A549 (cell line): Measurements from ENCODE around the gene COASY. TPM values are rescaled to one million over a fixed set of nuclear protein-coding genes. Genes with fewer than 3 reads are reported as not detected.

Source experiments
- ATAC-seq, 2 experiments: fragments of 200-7000 bp in 1 of 2; fragments of >200 bp in 1 of 2; cut with Nextera tagmentation in 1 of 2; cut with Tn5 transposase in 1 of 2; 3 replicates each; pipeline versions ENCODE4 v1.8.0 to v1.9.1; 2018 to 2020; ENCODE audit warnings: mild to moderate bottlenecking in 1 of 2, moderate library complexity in 1 of 2
- CTCF ChIA-PET: fragments of 300-600 bp; sonication (Branson Sonifier 250); formaldehyde crosslinking; extraction: SDS; loops from one replicate; lab custom pipeline; 2021; ENCODE audit warnings: antibody characterized with exemption, inconsistent platforms; lab: Yijun Ruan, JAX
- POLR2A ChIA-PET: fragments of 350-600 bp; formaldehyde crosslinking; extraction: SDS; loops from one replicate; lab custom pipeline; 2021; ENCODE audit warnings: antibody characterized with exemption, inconsistent platforms; lab: Yijun Ruan, JAX
- DNase-seq, 2 experiments: peaks; one replicate each; pipeline versions ENCODE4 v3.0.0 to v3.0.0-alpha.2; 2011 to 2016; ENCODE audit warnings: low read depth in 1 of 2, low spot score in 1 of 2
- FAIRE-seq: peaks from 2 replicates; lab custom pipeline; 2011; peaks lifted over from hg19 to GRCh38; lab: Jason Lieb, UNC
- H3K27ac ChIP-seq, 2 experiments: fragments of >200 bp; sonication (Bioruptor Twin); formaldehyde crosslinking; 3 replicates each; pipeline ENCODE4 v1.5.1; 2016 to 2017
- H3K4me1 ChIP-seq: fragments of >200 bp; sonication (Bioruptor Twin); formaldehyde crosslinking; 3 replicates; pipeline ENCODE4 v1.6.1; 2016
- H3K4me2 ChIP-seq: fragments of >200 bp; sonication (Bioruptor Twin); formaldehyde crosslinking; 3 replicates; pipeline ENCODE4 v1.6.1; 2016
- H3K4me3 ChIP-seq: fragments of >200 bp; sonication (Bioruptor Twin); formaldehyde crosslinking; 3 replicates; pipeline ENCODE4 v1.5.1; 2016
- H3K9me3 ChIP-seq: fragments of >200 bp; sonication (Bioruptor Twin); formaldehyde crosslinking; 3 replicates; pipeline ENCODE4 v1.6.1; 2016
- BCL3 ChIP-seq: fragments of >200 bp; sonication (Bioruptor Twin); formaldehyde crosslinking; IDR thresholded peaks from 3 replicates; pipeline ENCODE4 v1.6.1; 2016
- CBX2 ChIP-seq: fragments of 200-600 bp; sonication (generic); IDR thresholded peaks from 2 replicates; pipeline ENCODE4 v1.6.1; 2016; ENCODE audit warnings: low read depth, mild to moderate bottlenecking, borderline replicate concordance
- CBX8 ChIP-seq: fragments of 200-600 bp; sonication (generic); IDR thresholded peaks from 2 replicates; pipeline ENCODE4 v1.6.1; 2016
- E2F6 ChIP-seq: IDR thresholded peaks from 2 replicates; pipeline ENCODE4 v1.6.1; 2012; ENCODE audit warnings: low read depth, borderline replicate concordance
- ESRRA ChIP-seq: fragments of 150-350 bp; IDR thresholded peaks from 2 replicates; pipeline ENCODE4 v1.6.1; 2014; ENCODE audit warnings: mild to moderate bottlenecking, low read length, borderline replicate concordance
- HDAC2 ChIP-seq: fragments of 200-600 bp; sonication (generic); IDR thresholded peaks from 2 replicates; pipeline ENCODE4 v1.6.1; 2016
- HEYL ChIP-seq: fragments of 250-450 bp; sonication (Bioruptor Pico); IDR thresholded peaks from 2 replicates; pipeline ENCODE4 v1.8.0; 2021; ENCODE audit warnings: mild to moderate bottlenecking, moderate library complexity
- HMGXB4 ChIP-seq: fragments of 250-450 bp; sonication (Bioruptor Pico); IDR thresholded peaks from 2 replicates; pipeline ENCODE4 v1.5.0; 2021; ENCODE audit warnings: mild to moderate bottlenecking, moderate library complexity, borderline replicate concordance
- JUN ChIP-seq, 2 experiments: fragments of >200 bp; sonication (Bioruptor Twin); formaldehyde crosslinking; IDR thresholded peaks; 2 replicates in 1 of 2; 3 replicates in 1 of 2; pipeline ENCODE4 v1.6.1; 2016 to 2017
- KDM5A ChIP-seq: fragments of 200-600 bp; sonication (generic); IDR thresholded peaks from 2 replicates; pipeline ENCODE4 v1.6.1; 2016; ENCODE audit warnings: antibody characterized with exemption, mild to moderate bottlenecking
- MYC ChIP-seq: IDR thresholded peaks from 2 replicates; pipeline ENCODE4 v1.6.1; 2012; ENCODE audit warnings: mild to moderate bottlenecking, inconsistent platforms, low read length, improper control_type of control experiment, borderline replicate concordance
- NPAS2 ChIP-seq: fragments of 250-450 bp; sonication (Bioruptor Pico); IDR thresholded peaks from 2 replicates; pipeline ENCODE4 v1.8.0; 2022; ENCODE audit warnings: mild to moderate bottlenecking, moderate library complexity, borderline replicate concordance
- PHF8 ChIP-seq: fragments of 200-600 bp; sonication (generic); IDR thresholded peaks from 2 replicates; pipeline ENCODE4 v1.6.1; 2016; ENCODE audit warnings: low read depth, mild to moderate bottlenecking, antibody characterized with exemption, moderate library complexity, borderline replicate concordance
- POLR2AphosphoS2 ChIP-seq: conservative IDR thresholded peaks from 2 replicates; pipeline ENCODE4 v1.6.1; 2012; ENCODE audit warnings: low read length, improper control_type of control experiment, inconsistent platforms
- RFX5 ChIP-seq: fragments of 450-650 bp; IDR thresholded peaks from 2 replicates; pipeline ENCODE4 v1.7.1; 2014; ENCODE audit warnings: antibody characterized with exemption, mild to moderate bottlenecking, moderate library complexity
- SMC3 ChIP-seq: fragments of >200 bp; sonication (Bioruptor Twin); formaldehyde crosslinking; IDR thresholded peaks from 3 replicates; pipeline ENCODE4 v1.6.1; 2018; ENCODE audit warnings: inconsistent platforms
- SREBF2 ChIP-seq: fragments of 450-650 bp; IDR thresholded peaks from 2 replicates; pipeline ENCODE4 v1.6.1; 2014; ENCODE audit warnings: mild to moderate bottlenecking, moderate library complexity
- TP53 ChIP-seq: fragments of 250-450 bp; sonication (Bioruptor Pico); IDR thresholded peaks from 2 replicates; pipeline ENCODE4 v1.5.0; 2021; ENCODE audit warnings: mild to moderate bottlenecking, moderate library complexity
- ZC3H11A ChIP-seq: fragments of 450-650 bp; IDR thresholded peaks from 2 replicates; pipeline ENCODE4 v1.6.1; 2014; ENCODE audit warnings: antibody characterized with exemption, mild to moderate bottlenecking
- WGBS: methylation state at CpG from one replicate; pipeline ENCODE4 v1.1.6; 2017; ENCODE audit errors: missing lambda C conversion rate; 5-methylcytosine and 5-hydroxymethylcytosine counted together
- polyA plus RNA-seq, 4 experiments: library from polyadenylated mRNA; depleted of rRNA in 3 of 4; stranded (reverse); fragments of >200 nt; fragmentation: RNase III in 1 of 4; extraction: RNeasy Plus Mini Kit Qiagen cat#74134 plus additional on column Dnase treatment in 1 of 4; gene quantifications; 2 replicates in 3 of 4; 3 replicates in 1 of 4; pipeline ENCODE4 v1.2.3, GENCODE V29; 2011 to 2017

The COASY gene
- polyA plus RNA-seq, 2 of the 4 experiments (the other 2 are of a cell fraction): 65.4 to 112 TPM

- H3K27ac ChIP-seq: peak overlapping the region; percentile 91 to 97
- peak overlapping the region; percentile 91 for H3K4me3 ChIP-seq
- 0 out of 2 replicates have a peak, but pooled peaks have one; percentile 21 for TF ChIP-seq MYC
- peak; percentile 14; the same call in 1 of the 2 replicates for TF ChIP-seq E2F6
- TF ChIP-seq KDM5A: peak; percentile 59; the same call in 1 of the 2 replicates
- no peak for TF ChIP-seq SREBF2
- TF ChIP-seq PHF8: peak; percentile 27; the same call in 1 of the 2 replicates
- 0 out of 2 replicates have a peak, but pooled peaks have one; percentile 20 for TF ChIP-seq TP53 (CRISPR knock-in tag)
- ATAC-seq (peak; percentile 19 to 39; a peak in 4 of 6 replicates), DNase-seq (peak in 1 of 2 experiments; percentile 66), FAIRE-seq (no peak)
- H3K4me1 ChIP-seq: peaks cover 27% of the 10 kb centered on the region
- ChIA-PET CTCF (interaction anchor here (0.9 to 9.3 kb wide), 4 partner anchors 9 to 177 kb away, joined by 3 to 120 read pairs (median 5); partner anchors contain the start of gene PSMC3IP), POLR2A (interaction anchor here (1.3 kb wide), 1 partner anchor 15 kb away, joined by 3 read pairs; no protein-coding TSS in a partner anchor)
- 6% methylated on average over 42 of the region's 48 CpGs for WGBS
- H3K9me3 ChIP-seq: no peaks in the 10 kb centered on the region
- H3K4me2 ChIP-seq: peak overlapping the region; percentile 86
Measured at GRCh38 chr17:42562388-42563142, 617 bp downstream of the COASY start.

- WGBS: 73% methylated on average over 10 of the region's 14 CpGs
- ChIA-PET POLR2A (interaction anchor here (1.3 kb wide), 1 partner anchor 15 kb away, joined by 3 read pairs; no protein-coding TSS in a partner anchor), CTCF (interaction anchor here (0.6 to 9.3 kb wide), 7 partner anchors 8 to 653 kb away, joined by 3 to 120 read pairs (median 4); partner anchors contain the start of gene PSMC3IP)
- H3K4me3 ChIP-seq: peak overlapping the region; percentile 91
- FAIRE-seq (no peak), DNase-seq (no peak), ATAC-seq (no peak)
- peak overlapping the region; percentile 86 for H3K4me2 ChIP-seq
- TF ChIP-seq RFX5: no peak
- TF ChIP-seq KDM5A: no peak
- no peak for TF ChIP-seq HEYL (CRISPR knock-in tag)
- TF ChIP-seq JUN (IDR thresholded peaks at IDR 0.05): no peak
- no peak for TF ChIP-seq POLR2AphosphoS2
- TF ChIP-seq ZC3H11A: no peak
- TF ChIP-seq TP53 (CRISPR knock-in tag): no peak
- TF ChIP-seq ESRRA: no peak
- TF ChIP-seq CBX2: no peak
- no peak for TF ChIP-seq CBX8
- no peak for TF ChIP-seq HMGXB4 (CRISPR knock-in tag)
- no peak for TF ChIP-seq BCL3
- no peak for TF ChIP-seq NPAS2 (CRISPR knock-in tag)
- no peak for TF ChIP-seq SMC3
- no peak for TF ChIP-seq HDAC2
- H3K27ac ChIP-seq: peak overlapping the region; percentile 91 to 97
- no peaks in the 10 kb centered on the region for H3K9me3 ChIP-seq
- H3K4me1 ChIP-seq: peaks cover 31% of the 10 kb centered on the region
Measured at GRCh38 chr17:42563143-42563509, 1.2 kb downstream of the COASY start.
